Measurements from ENCODE around the gene POMT1.
"Not testable (repeated sequence)": the region's sequence is repeated elsewhere in the genome, so short reads cannot be mapped to it uniquely, and the experiment has no call there.

Gene POMT1

DNA sequence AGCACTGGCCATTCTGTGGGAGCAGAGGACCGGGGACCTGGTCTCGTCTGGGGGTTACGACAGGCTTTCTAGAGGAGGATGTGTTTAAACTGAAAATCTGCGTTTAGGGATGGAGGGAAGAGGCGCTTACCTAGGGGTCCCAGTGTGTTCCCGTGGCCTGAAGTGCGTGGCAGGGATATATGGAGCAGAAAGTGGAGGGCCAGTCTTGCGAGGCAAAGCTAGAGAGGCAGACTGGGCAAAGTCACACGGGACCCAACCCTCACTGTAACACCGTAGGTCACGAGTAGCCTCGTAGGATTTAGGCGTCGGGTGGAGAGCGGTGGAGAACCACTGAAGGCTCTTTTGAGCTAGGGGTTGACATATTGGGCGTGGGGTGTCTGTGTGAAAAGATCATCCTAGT is 32.8 kb upstream of the POMT1 start:
- no peaks in the 10 kb centered on the region for H3K4me1 ChIP-seq (ENCODE audit: control insufficient read depth in 1 of 2, insufficient read depth in 1 of 2, low read depth in 1 of 2, low read length in 1 of 2)
- no peak overlapping the region for H3K4me3 ChIP-seq (ENCODE audit: low read depth in 1 of 2, low read length in 1 of 2)
- peaks cover 94% of the 10 kb centered on the region for H3K36me3 ChIP-seq
- no peaks in the 10 kb centered on the region for H3K9me3 ChIP-seq
- TF ChIP-seq CTCF (IDR thresholded peaks at IDR 0.05): no peak
- H3K27ac ChIP-seq: no peak overlapping the region
- no peaks in the 10 kb centered on the region for H3K27me3 ChIP-seq

DNA sequence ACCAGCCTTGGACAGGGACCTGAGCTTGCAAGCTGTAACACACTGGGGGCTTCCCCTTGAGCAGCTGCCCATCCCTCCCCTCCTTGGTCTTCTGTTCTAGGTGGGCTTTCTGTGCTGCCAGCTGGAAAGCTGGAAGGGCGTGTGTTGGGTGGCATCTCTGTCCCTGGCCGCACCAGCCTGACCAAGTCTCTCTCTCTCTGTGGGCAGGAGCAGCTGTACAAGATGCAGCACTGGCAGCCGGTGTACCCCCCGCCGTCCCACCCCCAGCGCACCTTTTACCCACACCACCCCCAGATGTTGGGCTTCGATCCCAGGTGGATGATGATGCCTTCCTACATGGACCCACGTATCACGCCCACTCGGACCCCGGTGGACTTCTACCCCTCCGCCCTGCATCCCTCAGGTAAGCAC is 32.1 kb upstream of the POMT1 start:
- Histone ChIP-seq H3K27me3 (no peaks in the 10 kb centered on the region), H3K27ac (no peak overlapping the region), H3K36me3 (peaks cover 94% of the 10 kb centered on the region), H3K9me3 (no peaks in the 10 kb centered on the region), H3K4me3 (ENCODE audit: low read depth in 1 of 2, low read length in 1 of 2) (no peak overlapping the region), H3K4me1 (ENCODE audit: control insufficient read depth in 1 of 2, insufficient read depth in 1 of 2, low read depth in 1 of 2, low read length in 1 of 2) (no peaks in the 10 kb centered on the region)
- no peak for TF ChIP-seq CTCF (IDR thresholded peaks at IDR 0.05)

DNA sequence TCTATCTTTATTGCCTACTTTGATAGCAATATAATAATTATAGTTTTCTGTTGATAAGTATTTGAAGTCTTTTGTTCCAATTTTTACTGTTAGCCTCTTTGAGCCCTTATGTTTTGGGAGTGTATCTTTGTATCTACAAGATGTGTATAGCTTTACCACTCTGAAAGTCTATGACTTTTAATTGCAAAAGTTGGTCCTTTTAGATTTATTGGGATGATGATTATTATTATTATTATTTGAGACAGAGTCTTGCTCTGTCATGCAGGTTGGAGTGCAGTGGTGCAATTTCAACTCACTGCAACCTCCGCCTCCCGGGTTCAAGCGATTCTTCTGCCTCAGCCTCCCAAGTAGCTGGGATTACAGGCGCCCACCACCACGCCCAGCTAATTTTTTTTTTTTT is 30.6 kb upstream of the POMT1 start:
- not testable (repeated sequence) for H3K4me1 ChIP-seq (ENCODE audit: control insufficient read depth in 1 of 2, insufficient read depth in 1 of 2, low read depth in 1 of 2, low read length in 1 of 2); H3K4me3 ChIP-seq (ENCODE audit: low read depth in 1 of 2, low read length in 1 of 2); H3K27me3 ChIP-seq; H3K9me3 ChIP-seq; H3K27ac ChIP-seq
- H3K36me3 ChIP-seq: peaks cover 94% of the 10 kb centered on the region

- H3K27ac ChIP-seq: no peak overlapping the region
- H3K36me3 ChIP-seq: peaks cover 94% of the 10 kb centered on the region
- H3K4me1 ChIP-seq (ENCODE audit: control insufficient read depth in 1 of 2, insufficient read depth in 1 of 2, low read depth in 1 of 2, low read length in 1 of 2): no peaks in the 10 kb centered on the region
- no peak overlapping the region for H3K4me3 ChIP-seq (ENCODE audit: low read depth in 1 of 2, low read length in 1 of 2)
- no peak for TF ChIP-seq CTCF (IDR thresholded peaks at IDR 0.05)
- H3K9me3 ChIP-seq: no peaks in the 10 kb centered on the region
- no peaks in the 10 kb centered on the region for H3K27me3 ChIP-seq
Observed at GRCh38 chr9:131473198-131473885, 29.4 kb upstream of the POMT1 start.

DNA sequence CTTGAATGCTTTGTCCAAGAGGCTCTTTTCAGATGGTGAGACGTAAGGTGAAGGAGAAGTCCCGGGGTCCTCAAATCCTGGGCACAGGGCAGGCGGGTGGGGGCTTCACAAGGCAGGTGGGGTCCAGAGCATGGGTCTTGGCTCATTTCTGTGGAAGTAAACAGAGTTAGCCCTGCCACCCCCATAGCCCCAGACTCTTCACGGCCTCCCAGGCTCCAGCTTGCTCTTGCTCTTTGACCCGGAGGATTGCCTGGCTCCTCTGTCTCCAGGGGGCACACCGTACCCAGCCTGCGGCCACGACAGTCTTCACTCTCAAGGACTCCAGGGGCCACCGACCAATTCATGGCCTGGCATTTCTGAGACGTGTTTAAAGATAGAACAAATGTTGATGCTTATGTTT is 28.8 kb upstream of the POMT1 start:
- H3K4me1 ChIP-seq (ENCODE audit: control insufficient read depth in 1 of 2, insufficient read depth in 1 of 2, low read depth in 1 of 2, low read length in 1 of 2): no peaks in the 10 kb centered on the region
- H3K4me3 ChIP-seq (ENCODE audit: low read depth in 1 of 2, low read length in 1 of 2): no peak overlapping the region
- peaks cover 94% of the 10 kb centered on the region for H3K36me3 ChIP-seq
- no peak overlapping the region for H3K27ac ChIP-seq
- TF ChIP-seq CTCF (IDR thresholded peaks at IDR 0.05): no peak
- no peaks in the 10 kb centered on the region for H3K9me3 ChIP-seq
- H3K27me3 ChIP-seq: no peaks in the 10 kb centered on the region

GRCh38 chr9:131474711-131475110 is 28.0 kb upstream of the POMT1 start:
- Histone ChIP-seq H3K27ac (no peak overlapping the region), H3K4me3 (ENCODE audit: low read depth in 1 of 2, low read length in 1 of 2) (no peak overlapping the region), H3K36me3 (peaks cover 94% of the 10 kb centered on the region), H3K9me3 (no peaks in the 10 kb centered on the region), H3K4me1 (ENCODE audit: control insufficient read depth in 1 of 2, insufficient read depth in 1 of 2, low read depth in 1 of 2, low read length in 1 of 2) (no peaks in the 10 kb centered on the region), H3K27me3 (no peaks in the 10 kb centered on the region)
- TF ChIP-seq CTCF (IDR thresholded peaks at IDR 0.05): no peak

Measured in neutrophil (primary cell).